Prostate gland (tissue), 2 donors: ENCODE results near the gene MIP. TPM values are rescaled to one million over a fixed set of nuclear protein-coding genes. Genes with fewer than 3 reads are reported as not detected.

Experiments
- DNase-seq: peaks from one replicate; pipeline ENCODE4 v3.0.0-alpha.2; 2019; ENCODE audit warnings: low spot score
- H3K27ac ChIP-seq, 2 donors: fragments of 200-600 bp; sonication (generic); 2 replicates each; pipeline ENCODE4 v1.5.1; 2017 to 2019
- H3K27me3 ChIP-seq: fragments of 200-600 bp; sonication (generic); replicated peaks from 2 replicates; pipeline ENCODE4 v1.5.1; 2019; ENCODE audit not compliant: insufficient read depth
- H3K36me3 ChIP-seq, 2 donors: fragments of 200-600 bp; sonication (generic); 1 replicate in 1 of 2; 2 replicates in 1 of 2; pipeline versions ENCODE4 v1.5.1 to v1.8.1; 2017 to 2019
- H3K4me1 ChIP-seq: fragments of 200-600 bp; sonication (generic); replicated peaks from 2 replicates; pipeline ENCODE4 v1.5.1; 2019
- H3K4me3 ChIP-seq, 2 donors: fragments of 200-600 bp; sonication (generic); 2 replicates each; pipeline ENCODE4 v1.5.1; 2017 to 2019
- H3K9me3 ChIP-seq: fragments of 200-600 bp; sonication (generic); 2 replicates; pipeline ENCODE4 v1.5.1; 2017
- CTCF ChIP-seq, 4 experiments: fragments of 200-600 bp in 2 of 4; fragments of 450-650 bp in 2 of 4; sonication (generic) in 2 of 4; IDR thresholded peaks; 1 replicate in 3 of 4; 2 replicates in 1 of 4; pipeline ENCODE4 v1.5.1; 2016 to 2019; ENCODE audit warnings: antibody characterized with exemption in 4 of 4, mild to moderate bottlenecking in 2 of 4, moderate library complexity in 2 of 4
- POLR2A ChIP-seq: fragments of 450-650 bp; IDR thresholded peaks from one replicate; pipeline ENCODE4 v1.6.1; 2016; ENCODE audit warnings: antibody characterized with exemption, mild to moderate bottlenecking
- POLR2AphosphoS5 ChIP-seq: sonication (generic); formaldehyde crosslinking; IDR thresholded peaks from one replicate; pipeline ENCODE4 v1.6.1; 2017; ENCODE audit warnings: antibody characterized with exemption
- WGBS: methylation state at CpG from one replicate; pipeline ENCODE4 v1.1.5; 2018; 5-methylcytosine and 5-hydroxymethylcytosine counted together
- intact Hi-C: fragments of 100-400 bp; cut with DNase I; formaldehyde crosslinking; loops from one replicate; pipeline ENCODE4 v1.14.2; 2022
- total RNA-seq, 2 donors: library from RNA; depleted of rRNA; stranded (reverse); fragments of >200 nt; gene quantifications; one replicate each; pipeline ENCODE4 v1.1.0, GENCODE V29; 2016

MIP gene
- total RNA-seq, 2 donors from 2014 or later, result not detected

- H3K4me1 ChIP-seq, result no peaks in the 10 kb centered on the region
- no peaks in the 10 kb centered on the region for H3K27me3 ChIP-seq
- no peaks in the 10 kb centered on the region for H3K36me3 ChIP-seq
- 83% methylated on average over 1 of the region's 1 CpG for WGBS
- no peaks in the 10 kb centered on the region for H3K9me3 ChIP-seq
- intact Hi-C loops, result no loop called here
- DNase-seq, result no peak
- H3K4me3 ChIP-seq, result no peak overlapping the region
- TF ChIP-seq POLR2AphosphoS5 (no peak), POLR2A (no peak), CTCF (IDR thresholded peaks at IDR 0.05) (no peak)
- H3K27ac ChIP-seq, result no peak overlapping the region
Measured at GRCh38 chr12:56484566-56484965, 30.1 kb upstream of the MIP start.

- WGBS, result 90% methylated on average over 7 of the region's 7 CpGs
- no peak overlapping the region for H3K4me3 ChIP-seq
- H3K27ac ChIP-seq, result no peak overlapping the region
- no peak for DNase-seq
- intact Hi-C loops, result no loop called here
- TF ChIP-seq POLR2A (no peak), CTCF (IDR thresholded peaks at IDR 0.05) (no peak), POLR2AphosphoS5 (no peak)
- no peaks in the 10 kb centered on the region for H3K4me1 ChIP-seq
- H3K36me3 ChIP-seq, result no peaks in the 10 kb centered on the region
- H3K27me3 ChIP-seq, result no peaks in the 10 kb centered on the region
- no peaks in the 10 kb centered on the region for H3K9me3 ChIP-seq
Measured at GRCh38 chr12:56479625-56480024, 25.2 kb upstream of the MIP start.

GRCh38 chr12:56477521-56478225 lies 23.2 kb upstream of the MIP start:
- TF ChIP-seq CTCF (IDR thresholded peaks at IDR 0.05), result no peak
- Histone ChIP-seq H3K4me1 (no peaks in the 10 kb centered on the region), H3K36me3 (no peaks in the 10 kb centered on the region), H3K27me3 (no peaks in the 10 kb centered on the region), H3K4me3 (no peak overlapping the region), H3K27ac (no peak overlapping the region), H3K9me3 (no peaks in the 10 kb centered on the region)
- no peak for DNase-seq
- intact Hi-C loops, result no loop called here
- 82% methylated on average over 6 of the region's 6 CpGs for WGBS

- Histone ChIP-seq H3K36me3 (no peaks in the 10 kb centered on the region), H3K4me3 (no peak overlapping the region), H3K27ac (no peak overlapping the region), H3K4me1 (no peaks in the 10 kb centered on the region), H3K27me3 (no peaks in the 10 kb centered on the region), H3K9me3 (no peaks in the 10 kb centered on the region)
- no peak for TF ChIP-seq POLR2AphosphoS5
- no peak for TF ChIP-seq CTCF (IDR thresholded peaks at IDR 0.05)
- TF ChIP-seq POLR2A, result no peak
- DNase-seq, result no peak
- 92% methylated on average over 1 of the region's 1 CpG for WGBS
- intact Hi-C loops, result no loop called here
Measured at GRCh38 chr12:56476972-56477432, 22.5 kb upstream of the MIP start.

- Histone ChIP-seq H3K4me3 (no peak overlapping the region), H3K4me1 (no peaks in the 10 kb centered on the region), H3K27me3 (no peaks in the 10 kb centered on the region), H3K36me3 (no peaks in the 10 kb centered on the region), H3K9me3 (no peaks in the 10 kb centered on the region), H3K27ac (no peak overlapping the region)
- intact Hi-C loops, result no loop called here
- DNase-seq, result no peak
- 78% methylated on average over 6 of the region's 6 CpGs for WGBS
- TF ChIP-seq CTCF (IDR thresholded peaks at IDR 0.05) (no peak), POLR2A (no peak), POLR2AphosphoS5 (no peak)
Measured at GRCh38 chr12:56476143-56476542, 21.7 kb upstream of the MIP start.
